PC-3 (cell line): ENCODE data around the gene TMC2.

Source experiments
- EZH2 ChIP-seq: fragments of 300-600 bp; sonication (generic); IDR thresholded peaks from one replicate; pipeline ENCODE4 v1.6.1; 2017; ENCODE audit warnings: antibody characterized with exemption, mild to moderate bottlenecking, low read length; ENCODE audit not compliant: unreplicated experiment
- EZH2phosphoT487 ChIP-seq: fragments of 300-600 bp; sonication (generic); IDR thresholded peaks from 2 replicates; pipeline ENCODE4 v1.6.1; 2018; ENCODE audit warnings: mild to moderate bottlenecking, antibody characterized with exemption, low read length, borderline replicate concordance
- TF ChIP-seq, protein P1 (sequence below): fragments of 300-600 bp; sonication (generic); conservative IDR thresholded peaks from 2 replicates; pipeline ENCODE4 v1.5.1; 2017; ENCODE audit warnings: antibody characterized with exemption, low read depth, mild to moderate bottlenecking, low read length

DNA sequence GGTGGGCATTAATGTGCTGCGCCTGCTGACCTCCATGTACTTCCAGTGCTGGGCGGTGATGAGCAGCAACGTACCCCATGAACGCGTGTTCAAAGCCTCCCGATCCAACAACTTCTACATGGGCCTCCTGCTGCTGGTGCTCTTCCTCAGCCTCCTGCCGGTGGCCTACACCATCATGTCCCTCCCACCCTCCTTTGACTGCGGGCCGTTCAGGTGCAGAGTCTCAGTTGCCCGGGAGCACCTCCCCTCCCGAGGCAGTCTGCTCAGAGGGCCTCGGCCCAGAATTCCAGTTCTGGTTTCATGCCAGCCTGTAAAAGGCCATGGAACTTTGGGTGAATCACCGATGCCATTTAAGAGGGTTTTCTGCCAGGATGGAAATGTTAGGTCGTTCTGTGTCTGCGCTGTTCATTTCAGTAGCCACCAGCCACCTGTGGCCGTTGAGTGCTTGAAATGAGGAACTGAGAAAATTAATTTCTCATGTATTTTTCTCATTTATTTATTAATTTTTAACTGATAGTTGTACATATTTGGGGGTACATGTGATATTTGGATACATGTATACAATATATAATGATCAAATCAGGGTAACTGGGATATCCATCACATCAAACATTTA is 80.8 kb downstream of the TMC2 start:
- TF ChIP-seq, protein P1, sequence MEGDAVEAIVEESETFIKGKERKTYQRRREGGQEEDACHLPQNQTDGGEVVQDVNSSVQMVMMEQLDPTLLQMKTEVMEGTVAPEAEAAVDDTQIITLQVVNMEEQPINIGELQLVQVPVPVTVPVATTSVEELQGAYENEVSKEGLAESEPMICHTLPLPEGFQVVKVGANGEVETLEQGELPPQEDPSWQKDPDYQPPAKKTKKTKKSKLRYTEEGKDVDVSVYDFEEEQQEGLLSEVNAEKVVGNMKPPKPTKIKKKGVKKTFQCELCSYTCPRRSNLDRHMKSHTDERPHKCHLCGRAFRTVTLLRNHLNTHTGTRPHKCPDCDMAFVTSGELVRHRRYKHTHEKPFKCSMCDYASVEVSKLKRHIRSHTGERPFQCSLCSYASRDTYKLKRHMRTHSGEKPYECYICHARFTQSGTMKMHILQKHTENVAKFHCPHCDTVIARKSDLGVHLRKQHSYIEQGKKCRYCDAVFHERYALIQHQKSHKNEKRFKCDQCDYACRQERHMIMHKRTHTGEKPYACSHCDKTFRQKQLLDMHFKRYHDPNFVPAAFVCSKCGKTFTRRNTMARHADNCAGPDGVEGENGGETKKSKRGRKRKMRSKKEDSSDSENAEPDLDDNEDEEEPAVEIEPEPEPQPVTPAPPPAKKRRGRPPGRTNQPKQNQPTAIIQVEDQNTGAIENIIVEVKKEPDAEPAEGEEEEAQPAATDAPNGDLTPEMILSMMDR: no peak
- TF ChIP-seq EZH2 (no peak), EZH2phosphoT487 (no peak)
